DND-41 (cell line): ENCODE measurements around the gene SCGB3A1.

Experiments used
- CTCF ChIP-seq: IDR thresholded peaks from 2 replicates; pipeline ENCODE4 v1.5.1; 2012; ENCODE audit warnings: borderline replicate concordance, low read length, moderate library complexity, mild to moderate bottlenecking; ENCODE audit not compliant: poor library complexity, severe bottlenecking; ENCODE audit errors: extremely low read depth
- EZH2 ChIP-seq: IDR thresholded peaks from 3 replicates; pipeline ENCODE4 v1.6.1; 2012; ENCODE audit warnings: borderline replicate concordance, low read depth, mild to moderate bottlenecking, moderate library complexity, low read length, inconsistent platforms; ENCODE audit not compliant: severe bottlenecking

- no peak for TF ChIP-seq CTCF
- TF ChIP-seq EZH2 = no peak
Observed at GRCh38 chr5:180596115-180596667, 4.9 kb upstream of the SCGB3A1 start.
